ENCODE measurements around the gene CYP11A1. TPM values are rescaled to one million over a fixed set of nuclear protein-coding genes. Genes with fewer than 3 reads are reported as not detected.
A peak's percentile ranks its signal among the peaks of the same experiment; 100 is the strongest.

The CYP11A1 gene
- total RNA-seq, 1 donor from 2014 or later: 0.27 TPM

- Histone ChIP-seq H3K9me3 (replicated peaks) (no peaks in the 10 kb centered on the region), H3K27ac (replicated peaks) (no peak overlapping the region), H3K27me3 (ENCODE audit: low read depth) (peaks cover 35% of the 10 kb centered on the region), H3K4me1 (peaks cover 32% of the 10 kb centered on the region), H3K4me3 (no peak overlapping the region), H3K36me3 (no peaks in the 10 kb centered on the region)
- no peak for TF ChIP-seq CTCF (IDR thresholded peaks at IDR 0.05; ENCODE audit: borderline replicate concordance)
- DNase-seq: no peak
- intact Hi-C loops (cut with micrococcal nuclease): no loop called here
Measured at GRCh38 chr15:74312445-74313007, 54.9 kb downstream of the CYP11A1 start.

- intact Hi-C loops (cut with micrococcal nuclease): no loop called here
- peak; percentile 68 for TF ChIP-seq CTCF (IDR thresholded peaks at IDR 0.05; ENCODE audit: borderline replicate concordance)
- H3K4me1 ChIP-seq: peaks cover 26% of the 10 kb centered on the region
- H3K9me3 ChIP-seq (replicated peaks): no peaks in the 10 kb centered on the region
- no peak overlapping the region for H3K4me3 ChIP-seq
- no peaks in the 10 kb centered on the region for H3K36me3 ChIP-seq
- peaks cover 42% of the 10 kb centered on the region for H3K27me3 ChIP-seq (ENCODE audit: low read depth)
- no peak for DNase-seq
- no peak overlapping the region for H3K27ac ChIP-seq (replicated peaks)
Measured at GRCh38 chr15:74311734-74312444, 55.6 kb downstream of the CYP11A1 start.

GRCh38 chr15:74307827-74308811, 59.3 kb downstream of the CYP11A1 start:
- DNase-seq: no peak
- Histone ChIP-seq H3K27ac (replicated peaks) (no peak overlapping the region), H3K36me3 (no peaks in the 10 kb centered on the region), H3K4me3 (no peak overlapping the region), H3K27me3 (ENCODE audit: low read depth) (peaks cover 75% of the 10 kb centered on the region), H3K9me3 (replicated peaks) (no peaks in the 10 kb centered on the region), H3K4me1 (peaks cover under 1% of the 10 kb centered on the region)
- peak; percentile 77 for TF ChIP-seq CTCF (IDR thresholded peaks at IDR 0.05; ENCODE audit: borderline replicate concordance)
- intact Hi-C loops (cut with micrococcal nuclease): loop anchor here (5.0 kb wide), 1 partner anchor 181 kb away; no protein-coding TSS in a partner anchor

- no peak overlapping the region for H3K4me3 ChIP-seq
- no peaks in the 10 kb centered on the region for H3K36me3 ChIP-seq
- H3K27ac ChIP-seq (replicated peaks): no peak overlapping the region
- intact Hi-C loops (cut with micrococcal nuclease): loop anchor here (5.0 kb wide), 1 partner anchor 179 kb away; no protein-coding TSS in a partner anchor
- no peak for TF ChIP-seq CTCF (IDR thresholded peaks at IDR 0.05; ENCODE audit: borderline replicate concordance)
- peaks cover 82% of the 10 kb centered on the region for H3K27me3 ChIP-seq (ENCODE audit: low read depth)
- H3K4me1 ChIP-seq: peaks cover 7% of the 10 kb centered on the region
- H3K9me3 ChIP-seq (replicated peaks): no peaks in the 10 kb centered on the region
- DNase-seq: no peak
Measured at GRCh38 chr15:74306781-74307217, 60.6 kb downstream of the CYP11A1 start.

- peaks cover 93% of the 10 kb centered on the region for H3K27me3 ChIP-seq (ENCODE audit: low read depth)
- H3K27ac ChIP-seq (replicated peaks): no peak overlapping the region
- intact Hi-C loops (cut with micrococcal nuclease): loop anchor here (5.0 kb wide), 1 partner anchor 178 kb away; no protein-coding TSS in a partner anchor
Measured at GRCh38 chr15:74305687-74306086, 61.8 kb downstream of the CYP11A1 start.

More at GRCh38 chr15:74305687-74306086, 61.8 kb downstream of the CYP11A1 start:
- no peak for TF ChIP-seq CTCF (IDR thresholded peaks at IDR 0.05; ENCODE audit: borderline replicate concordance)
- no peak overlapping the region for H3K4me3 ChIP-seq
- peaks cover 7% of the 10 kb centered on the region for H3K4me1 ChIP-seq
- no peak for DNase-seq
- H3K36me3 ChIP-seq: no peaks in the 10 kb centered on the region
- H3K9me3 ChIP-seq (replicated peaks): no peaks in the 10 kb centered on the region
